Stimulated activated CD8-positive, alpha-beta memory T cell treated with anti-CD3 and anti-CD28 coated beads, Interleukin-2, amount 100 ng/mL, for 48 hours (primary cell): Measurements from ENCODE around the gene VAT1L.

ENCODE experiments used
- DNase-seq, 2 donors: peaks; one replicate each; pipeline ENCODE4 v3.0.0-alpha.2; 2020; ENCODE audit warnings: low read depth in 2 of 2

The VAT1L gene

DNA sequence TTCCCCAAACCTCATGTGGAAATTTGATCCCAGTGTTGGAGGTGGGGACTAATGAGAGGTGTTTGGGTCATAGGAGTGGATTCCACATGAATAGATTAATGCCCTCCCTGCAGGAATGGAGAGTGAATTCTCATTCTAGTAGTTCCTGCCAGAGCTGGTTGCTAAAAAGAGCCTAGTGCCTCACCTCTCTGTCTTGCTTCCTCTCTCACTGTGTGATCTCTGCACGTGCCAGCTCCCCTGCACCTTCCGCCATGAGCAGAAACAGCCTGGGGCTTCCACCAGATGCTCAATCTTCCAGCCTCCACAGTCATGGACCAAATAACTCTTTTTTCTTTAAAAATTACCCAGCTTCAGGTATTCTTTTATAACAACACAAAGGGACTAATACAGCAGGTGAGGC lies 161.1 kb downstream of the VAT1L start:
- no peak for DNase-seq

GRCh38 chr16:77951788-77952187 lies 163.4 kb downstream of the VAT1L start:
- DNase-seq = no peak

DNA sequence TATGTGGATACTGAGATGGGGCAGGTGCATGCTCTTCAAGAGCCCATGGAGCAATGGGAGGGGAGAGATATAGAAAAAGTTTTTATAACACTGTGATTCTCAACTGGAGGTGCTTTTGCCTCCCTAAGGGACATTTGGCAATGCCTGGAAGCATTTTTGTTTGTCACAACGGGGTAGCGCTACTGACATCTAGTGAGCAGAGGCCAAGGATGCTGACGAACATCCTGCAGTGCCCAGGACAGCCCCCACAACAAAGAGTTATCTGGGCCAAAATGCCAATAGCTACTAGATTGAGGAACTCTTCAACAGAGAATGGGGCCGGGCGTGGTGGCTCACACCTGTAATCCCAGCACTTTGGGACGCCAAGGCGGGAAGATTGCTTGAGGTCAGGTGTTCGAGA lies 166.8 kb downstream of the VAT1L start:
- DNase-seq = no peak

GRCh38 chr16:77956231-77956630 lies 167.9 kb downstream of the VAT1L start:
- no peak for DNase-seq

DNA sequence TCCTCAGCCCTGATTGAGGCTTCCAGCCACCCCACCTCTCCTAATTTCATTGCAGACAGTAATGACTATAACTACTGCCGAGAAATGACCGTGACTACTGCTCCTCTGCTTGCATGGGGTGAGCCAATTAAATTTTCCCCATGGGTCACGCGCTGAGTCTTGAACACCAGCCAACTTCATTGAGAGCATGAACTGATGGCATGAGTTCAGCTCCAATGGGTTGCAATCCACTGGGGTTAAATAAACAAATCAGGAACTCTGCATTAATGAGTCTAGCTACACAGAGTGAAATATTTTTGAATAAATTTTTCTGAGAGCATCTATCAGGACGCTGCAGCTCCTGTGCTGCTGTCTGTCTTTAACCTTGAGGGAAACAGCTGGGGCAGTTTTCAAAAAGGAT lies 172.4 kb downstream of the VAT1L start:
- no peak for DNase-seq

DNA sequence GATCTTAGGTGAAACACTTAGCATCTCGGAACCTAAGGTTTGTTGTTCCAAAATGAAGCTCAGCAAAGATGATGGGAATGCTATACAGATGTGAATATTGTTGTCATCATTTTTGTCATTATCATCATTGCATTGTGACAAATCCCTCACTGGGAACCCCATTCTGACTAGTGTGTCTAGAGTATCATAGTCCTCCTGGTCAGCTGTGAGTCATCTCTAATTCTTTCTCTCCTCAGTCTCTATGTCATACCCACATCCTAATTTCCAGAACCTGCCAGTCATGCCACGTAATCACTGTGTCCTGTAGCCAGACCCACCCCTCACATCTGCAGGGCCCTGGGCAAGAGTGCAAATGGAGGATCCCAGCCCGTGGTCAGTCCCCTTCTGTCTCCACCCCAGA lies 173.4 kb downstream of the VAT1L start:
- no peak for DNase-seq

DNA sequence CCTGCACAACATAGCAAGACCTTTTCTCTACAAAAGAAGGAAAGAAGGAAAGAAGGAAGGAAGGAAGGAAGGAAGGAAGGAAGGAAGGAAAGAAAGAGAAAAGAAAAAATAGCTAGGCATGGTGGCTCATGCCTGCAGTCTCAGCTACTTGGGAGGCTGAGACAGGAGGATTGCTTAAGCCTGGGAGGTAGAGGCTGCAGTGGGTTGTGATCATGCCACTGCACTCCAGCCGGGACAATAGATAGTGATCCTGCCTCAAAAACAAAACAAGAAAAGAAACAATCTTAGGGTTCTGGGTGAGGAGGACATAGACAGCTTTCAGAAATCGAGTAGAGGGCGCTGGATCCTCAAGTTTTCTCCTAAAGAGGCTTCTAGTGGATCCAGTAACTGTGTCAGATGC lies 174.3 kb downstream of the VAT1L start:
- DNase-seq = no peak

- no peak for DNase-seq
Observed at GRCh38 chr16:77963185-77964044, 175.1 kb downstream of the VAT1L start.

DNA sequence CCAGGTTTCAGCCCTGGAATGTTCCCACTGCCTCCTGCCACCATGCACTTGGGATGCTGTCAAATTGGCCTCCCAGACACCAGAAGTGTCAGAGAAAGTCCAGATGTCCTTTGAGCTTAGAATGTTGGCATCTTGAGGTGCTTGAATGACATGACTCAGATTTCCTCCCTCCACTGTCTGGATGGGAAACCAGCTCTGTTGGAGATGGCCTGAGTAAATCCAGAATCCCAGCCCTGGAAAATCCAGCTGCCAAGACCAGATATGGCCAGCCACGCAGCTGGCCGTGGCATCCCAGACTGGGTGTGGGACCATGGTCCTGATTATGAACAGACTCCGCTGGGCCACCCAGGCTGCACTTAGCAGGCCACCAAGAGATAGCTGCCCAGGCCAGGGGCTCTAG lies 177.0 kb downstream of the VAT1L start:
- no peak for DNase-seq

DNA sequence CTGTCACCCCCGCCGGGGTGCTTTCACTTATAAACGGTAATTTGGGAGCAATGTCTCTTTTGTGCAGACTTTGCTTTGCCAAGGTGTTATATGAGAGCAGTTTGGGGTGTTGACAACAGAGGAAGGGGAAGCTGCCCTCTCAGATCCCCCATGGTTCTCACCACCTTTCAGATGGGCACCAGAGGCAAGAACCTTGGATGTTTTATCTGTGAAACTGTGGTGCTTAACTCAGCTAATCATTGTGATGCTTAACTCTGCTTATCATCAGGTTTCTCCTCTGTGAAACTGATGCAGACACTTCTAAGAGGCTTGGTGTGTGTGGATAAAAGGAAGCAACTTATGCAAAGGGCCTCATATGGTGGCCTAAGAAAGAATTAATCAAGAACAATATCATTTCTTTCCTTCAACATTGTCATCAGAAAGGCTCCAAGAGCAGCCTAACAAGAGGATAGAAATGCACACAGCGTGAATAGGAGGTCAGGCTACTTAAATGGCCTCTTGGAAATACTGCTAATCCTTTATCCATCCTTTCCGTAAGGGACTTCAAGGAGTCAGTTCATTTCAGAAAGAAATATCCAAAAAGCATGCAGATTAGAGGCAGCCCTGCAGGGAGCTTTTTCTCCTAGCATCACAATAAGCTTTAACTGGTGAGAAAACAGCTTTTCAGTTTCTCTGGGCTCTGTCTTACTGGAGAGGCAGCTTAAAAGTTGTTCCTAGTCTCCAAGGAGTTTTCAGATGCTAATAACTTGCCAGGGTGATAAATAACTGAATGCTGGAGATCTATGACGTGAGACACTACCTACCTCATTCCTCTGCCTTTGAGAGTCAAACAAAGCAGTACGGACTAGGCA lies 178.9 kb downstream of the VAT1L start:
- no peak for DNase-seq

- DNase-seq = no peak
Observed at GRCh38 chr16:77969861-77970260, 181.5 kb downstream of the VAT1L start.

DNA sequence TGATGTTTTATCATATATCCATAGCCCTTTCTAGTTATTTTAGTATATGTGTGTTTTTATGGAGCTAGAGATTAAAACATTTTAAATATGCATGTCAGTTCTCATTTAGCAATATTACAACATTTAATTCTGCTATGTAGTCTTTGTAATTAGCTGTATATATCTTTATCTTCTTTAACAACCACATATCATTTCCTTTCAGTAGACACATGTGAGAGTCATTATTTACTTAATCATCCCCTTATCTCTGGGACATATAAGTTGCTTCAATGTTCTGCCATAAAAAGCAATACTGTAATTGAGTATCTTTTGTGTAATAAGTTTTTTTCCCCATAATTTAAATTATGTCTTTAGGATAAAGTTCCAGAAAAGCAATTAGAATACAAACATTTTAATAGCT lies 182.0 kb downstream of the VAT1L start:
- no peak for DNase-seq

DNA sequence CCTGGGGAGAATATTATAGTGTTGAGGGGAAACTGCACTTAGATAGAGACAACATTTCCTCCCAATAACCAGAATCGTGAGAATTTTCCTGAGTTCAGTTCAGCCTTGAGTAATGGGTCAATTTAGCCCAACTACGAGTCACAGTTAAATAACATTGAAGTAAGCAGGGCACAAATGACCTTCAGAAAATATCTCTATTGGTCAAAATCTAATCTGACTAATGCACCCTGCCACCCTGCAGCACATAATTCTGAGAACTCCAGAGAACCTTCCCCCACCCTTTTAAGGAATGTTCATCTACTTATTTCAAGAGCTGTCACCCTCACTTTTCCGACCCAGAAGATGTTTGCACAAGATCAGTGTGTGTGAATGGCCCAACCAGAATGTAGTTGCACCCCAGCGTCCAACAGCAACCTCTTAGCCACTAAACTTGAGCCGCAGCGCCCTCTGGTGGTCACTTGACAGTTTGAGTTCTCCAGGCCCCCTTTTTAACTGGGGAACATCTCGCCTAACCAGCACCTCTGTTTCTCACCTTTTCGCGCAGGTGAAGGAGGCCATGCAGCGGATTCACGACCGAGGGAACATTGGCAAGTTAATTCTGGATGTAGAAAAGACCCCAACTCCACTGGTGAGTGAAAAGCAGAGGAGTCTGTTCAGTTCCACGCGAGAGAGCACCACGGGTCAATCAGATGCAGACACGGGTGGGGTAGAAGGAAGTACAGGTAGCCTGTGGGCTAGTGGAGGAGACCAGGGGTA lies 183.1 kb downstream of the VAT1L start:
- DNase-seq = peak; percentile 61 to 72

DNA sequence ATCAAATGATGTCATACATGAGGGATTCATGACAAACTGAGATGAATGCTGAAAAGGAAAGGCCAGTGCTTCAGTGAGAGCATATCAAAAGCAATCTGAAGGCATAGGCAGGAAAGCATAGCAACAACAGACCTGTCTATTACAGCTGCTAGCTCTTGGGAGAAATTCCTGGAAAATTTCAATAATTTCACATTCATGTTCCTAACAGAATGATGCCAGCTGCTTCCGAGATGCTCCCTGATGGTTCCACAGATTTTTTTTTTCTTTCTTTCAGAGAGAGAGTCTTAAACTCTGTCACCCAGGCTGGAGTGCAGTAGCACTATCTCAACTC lies 183.7 kb downstream of the VAT1L start:
- no peak for DNase-seq

DNA sequence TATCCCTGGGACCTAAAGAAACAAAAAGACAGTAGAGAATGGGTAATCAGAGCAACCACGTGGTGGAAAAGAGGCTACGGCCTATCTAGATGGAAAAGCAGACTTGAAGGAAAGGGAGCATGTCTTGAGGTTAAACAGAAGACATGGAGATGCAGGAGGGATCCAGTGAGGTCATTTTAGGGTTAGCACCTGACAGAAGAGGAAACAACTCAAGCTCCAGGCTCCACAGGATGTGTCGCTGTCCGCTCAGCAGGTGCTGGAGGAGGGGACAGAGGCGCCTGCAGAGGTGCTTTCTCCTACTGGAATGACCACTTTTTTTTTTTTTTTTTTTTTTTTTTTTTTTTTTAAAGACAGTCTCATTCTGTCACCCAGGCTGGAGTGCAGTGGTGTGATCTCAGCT lies 186.5 kb downstream of the VAT1L start:
- no peak for DNase-seq

GRCh38 chr16:77975942-77976341 lies 187.6 kb downstream of the VAT1L start:
- DNase-seq = no peak

DNA sequence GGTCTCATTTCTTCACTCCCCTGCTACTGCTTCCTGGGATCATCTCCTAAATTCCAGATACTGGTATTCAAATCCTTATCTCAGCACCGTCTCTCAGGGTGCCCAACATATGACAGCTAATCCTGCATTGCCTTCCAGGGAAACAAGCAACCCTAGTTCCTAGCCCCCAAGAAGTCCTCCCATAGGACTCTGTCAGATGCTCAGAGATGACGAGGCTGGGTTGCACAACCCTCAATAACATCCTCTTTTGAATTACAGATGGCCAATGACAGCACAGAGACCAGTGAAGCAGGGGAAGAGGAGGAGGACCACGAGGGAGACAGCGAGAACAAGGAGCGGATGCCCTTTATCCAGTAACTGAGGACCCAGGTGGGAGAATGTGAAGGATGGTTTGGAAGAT lies 189.0 kb downstream of the VAT1L start:
- no peak for DNase-seq

GRCh38 chr16:77985111-77985510 lies 196.7 kb downstream of the VAT1L start:
- no peak for DNase-seq

DNA sequence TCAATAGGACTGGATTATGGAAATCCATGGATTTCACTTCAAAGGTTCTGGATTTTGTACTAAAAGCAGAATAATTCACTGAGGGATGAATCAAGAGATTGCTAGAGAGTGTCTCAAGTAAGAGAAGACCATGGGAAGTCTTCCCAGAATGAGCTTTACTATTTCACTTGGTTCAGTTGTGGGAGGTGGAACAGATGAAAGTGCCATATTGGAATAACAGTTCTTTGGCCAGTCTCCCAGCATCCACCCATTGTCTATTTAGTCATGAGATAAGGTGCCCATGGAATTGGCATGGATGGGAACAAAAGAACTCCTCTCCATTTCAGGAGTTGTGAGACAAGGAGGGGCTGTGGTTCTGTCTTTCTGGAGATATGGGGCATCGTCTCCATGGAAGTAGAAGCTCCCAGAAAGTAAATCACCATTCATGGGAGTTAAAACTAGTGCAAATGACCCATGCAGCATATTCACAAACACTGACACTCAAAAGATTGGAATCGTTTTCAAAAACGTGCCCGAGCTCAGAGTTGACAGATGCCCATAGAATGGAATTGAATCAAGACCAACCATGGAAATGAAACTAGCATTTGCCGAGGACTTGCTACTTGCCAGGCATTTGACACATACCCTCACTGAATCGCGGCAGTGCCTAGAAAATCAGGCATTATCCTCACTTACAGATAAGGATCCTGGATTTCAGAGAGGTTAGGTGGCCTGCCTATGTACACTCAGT lies 197.8 kb downstream of the VAT1L start:
- no peak for DNase-seq

DNA sequence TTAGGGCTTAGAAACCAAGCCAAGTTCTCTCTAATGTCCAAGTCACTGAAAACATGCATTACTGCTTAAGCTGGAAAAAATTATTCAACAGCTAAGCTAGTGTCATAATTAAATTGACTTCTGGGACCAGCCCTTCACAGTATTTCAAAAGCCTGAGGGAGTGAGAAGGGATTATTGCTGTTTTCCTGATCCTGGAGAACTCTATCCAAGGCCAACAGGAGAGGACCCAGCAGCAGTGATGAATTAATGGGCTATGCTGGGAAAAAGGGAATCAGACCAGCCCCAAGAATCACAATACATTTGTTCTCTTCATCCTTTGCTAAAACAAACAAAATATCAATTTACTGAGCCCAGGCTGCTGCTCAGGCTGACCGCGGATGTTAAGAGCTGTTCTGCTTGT lies 199.4 kb downstream of the VAT1L start:
- DNase-seq = no peak

GRCh38 chr16:77989846-77990245 lies 201.5 kb downstream of the VAT1L start:
- no peak for DNase-seq

- DNase-seq = no peak
Observed at GRCh38 chr16:77991701-77992100, 203.3 kb downstream of the VAT1L start.
